Measurements from ENCODE around the gene UGT2B15.

The UGT2B15 gene

GRCh38 chr4:68617003-68617698 is 53.3 kb downstream of the UGT2B15 start (continued):
- TF ChIP-seq PRDM2 (tag by site-specific recombination; IDR thresholded peaks at IDR 0.05; ENCODE audit: borderline replicate concordance) (no peak), ZNF366 (tag by site-specific recombination; conservative IDR thresholded peaks at IDR 0.05) (no peak), SALL2 (tag by site-specific recombination; IDR thresholded peaks at IDR 0.05; ENCODE audit: borderline replicate concordance) (no peak), ZNF830 (tag by site-specific recombination; IDR thresholded peaks at IDR 0.05; ENCODE audit: low read depth) (no peak), ZNF112 (tag by site-specific recombination; IDR thresholded peaks at IDR 0.05) (no peak), ZNF426 (tag by site-specific recombination; IDR thresholded peaks at IDR 0.05) (no peak), ZNF16 (tag by site-specific recombination; IDR thresholded peaks at IDR 0.05; ENCODE audit: low read depth) (no peak), KLF7 (tag by site-specific recombination; IDR thresholded peaks at IDR 0.05; ENCODE audit: borderline replicate concordance) (no peak), ZIC2 (tag by site-specific recombination; IDR thresholded peaks at IDR 0.05) (no peak), ZNF521 (tag by site-specific recombination; IDR thresholded peaks at IDR 0.05) (no peak), ZBTB1 (tag by site-specific recombination; IDR thresholded peaks at IDR 0.05) (no peak), ZNF280C (tag by site-specific recombination; IDR thresholded peaks at IDR 0.05) (no peak)
- TF ChIP-seq, protein P1, sequence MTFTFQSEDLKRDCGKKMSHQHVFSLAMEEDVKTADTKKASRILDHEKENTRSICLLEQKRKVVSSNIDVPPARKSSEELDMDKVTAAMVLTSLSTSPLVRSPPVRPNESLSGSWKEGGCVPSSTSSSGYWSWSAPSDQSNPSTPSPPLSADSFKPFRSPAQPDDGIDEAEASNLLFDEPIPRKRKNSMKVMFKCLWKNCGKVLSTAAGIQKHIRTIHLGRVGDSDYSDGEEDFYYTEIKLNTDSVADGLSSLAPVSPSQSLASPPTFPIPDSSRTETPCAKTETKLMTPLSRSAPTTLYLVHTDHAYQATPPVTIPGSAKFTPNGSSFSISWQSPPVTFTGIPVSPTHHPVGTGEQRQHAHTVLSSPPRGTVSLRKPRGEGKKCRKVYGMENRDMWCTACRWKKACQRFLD (tag by site-specific recombination; IDR thresholded peaks at IDR 0.05): no peak

DNA sequence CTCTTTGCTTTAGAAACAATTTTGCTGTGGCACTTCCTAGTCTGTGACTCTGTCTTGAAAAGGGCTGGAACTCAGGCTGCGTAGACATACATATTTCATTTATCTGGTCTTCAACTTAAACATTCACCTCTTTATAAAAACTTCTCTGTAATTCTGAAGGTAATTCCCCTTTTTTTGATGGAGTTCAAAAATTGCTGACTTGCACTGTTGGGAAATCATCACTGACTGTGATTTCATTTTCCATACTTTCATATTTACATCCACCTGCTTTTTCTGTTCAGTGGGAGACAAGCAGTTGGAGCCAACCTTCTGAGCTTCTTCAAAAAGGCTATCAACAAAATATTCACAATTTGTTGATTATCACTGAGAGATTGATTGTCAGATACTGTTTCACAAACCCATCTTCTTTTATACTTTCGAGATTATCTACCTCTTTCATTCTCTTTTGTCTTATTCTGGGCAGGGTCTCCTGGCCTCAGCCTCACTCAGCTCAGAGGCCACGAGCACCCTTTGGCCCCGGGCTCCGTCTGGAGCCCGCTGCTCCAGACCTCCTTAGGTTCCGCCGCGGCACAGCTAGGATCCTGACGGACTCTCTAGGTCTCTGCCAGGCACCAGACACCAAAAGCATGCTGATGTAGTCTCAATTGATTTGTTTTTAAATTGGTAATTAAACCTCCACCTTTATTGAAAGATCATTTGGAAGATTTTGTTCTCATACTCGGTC is 54.6 kb downstream of the UGT2B15 start:
- no peaks in the 10 kb centered on the region for H3K4me1 ChIP-seq (ENCODE audit: control insufficient read depth, insufficient read depth, low read length)
- H3K36me3 ChIP-seq (ENCODE audit: control insufficient read depth in 2 of 2, insufficient read depth in 1 of 2, low read length in 2 of 2): no peaks in the 10 kb centered on the region
- CTCF ChIA-PET: no interaction called here
- no peak overlapping the region for H3K4me3 ChIP-seq (ENCODE audit: low read depth, low read length)
- no peaks in the 10 kb centered on the region for H3K9me3 ChIP-seq (ENCODE audit: control insufficient read depth, insufficient read depth, low read depth, low read length)
- POLR2A ChIA-PET: no interaction called here
- H3K27ac ChIP-seq (ENCODE audit: extremely low read depth, low read depth, low read length): no peak overlapping the region
- TF ChIP-seq ZNF670 (tag by site-specific recombination; IDR thresholded peaks at IDR 0.05; ENCODE audit: low read depth) (no peak), ZNF692 (tag by site-specific recombination; IDR thresholded peaks at IDR 0.05) (no peak), ZBTB11 (tag by site-specific recombination; conservative IDR thresholded peaks at IDR 0.05; ENCODE audit: low read depth) (no peak), ZNF174 (tag by site-specific recombination; IDR thresholded peaks at IDR 0.05) (no peak), ZNF548 (tag by site-specific recombination; IDR thresholded peaks at IDR 0.05) (no peak)
